Measurements from ENCODE around the gene CTSA.

DNA sequence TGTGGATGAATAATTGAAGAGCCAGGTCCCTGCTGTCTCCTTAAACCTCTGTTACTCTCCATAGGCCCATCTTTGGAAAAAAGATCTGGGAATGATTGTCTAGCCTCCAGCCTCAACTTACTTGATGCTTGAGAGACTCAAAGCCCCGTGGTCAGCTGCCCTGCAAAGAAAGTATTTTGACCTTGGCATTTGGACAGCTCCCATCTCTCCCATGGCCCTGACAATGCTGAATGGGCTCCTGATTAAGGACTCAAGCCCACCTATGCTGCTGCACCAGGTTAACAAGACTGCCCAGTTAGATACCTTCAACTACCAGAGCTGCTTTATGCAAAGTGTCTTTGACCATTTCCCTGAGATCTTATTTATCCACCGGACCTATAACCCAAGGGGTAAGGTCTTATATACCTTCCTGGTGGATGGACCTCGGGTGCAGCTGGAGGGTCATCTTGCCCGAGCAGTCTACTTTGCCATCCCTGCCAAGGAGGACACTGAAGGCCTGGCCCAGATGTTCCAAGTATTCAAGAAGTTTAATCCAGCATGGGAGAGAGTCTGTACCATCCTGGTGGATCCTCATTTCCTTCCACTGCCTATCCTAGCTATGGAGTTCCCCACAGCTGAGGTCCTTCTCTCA lies 8.6 kb upstream of the CTSA start:
- no peak for TF ChIP-seq POLR2A (IDR thresholded peaks at IDR 0.05)
- TF ChIP-seq, protein P1, sequence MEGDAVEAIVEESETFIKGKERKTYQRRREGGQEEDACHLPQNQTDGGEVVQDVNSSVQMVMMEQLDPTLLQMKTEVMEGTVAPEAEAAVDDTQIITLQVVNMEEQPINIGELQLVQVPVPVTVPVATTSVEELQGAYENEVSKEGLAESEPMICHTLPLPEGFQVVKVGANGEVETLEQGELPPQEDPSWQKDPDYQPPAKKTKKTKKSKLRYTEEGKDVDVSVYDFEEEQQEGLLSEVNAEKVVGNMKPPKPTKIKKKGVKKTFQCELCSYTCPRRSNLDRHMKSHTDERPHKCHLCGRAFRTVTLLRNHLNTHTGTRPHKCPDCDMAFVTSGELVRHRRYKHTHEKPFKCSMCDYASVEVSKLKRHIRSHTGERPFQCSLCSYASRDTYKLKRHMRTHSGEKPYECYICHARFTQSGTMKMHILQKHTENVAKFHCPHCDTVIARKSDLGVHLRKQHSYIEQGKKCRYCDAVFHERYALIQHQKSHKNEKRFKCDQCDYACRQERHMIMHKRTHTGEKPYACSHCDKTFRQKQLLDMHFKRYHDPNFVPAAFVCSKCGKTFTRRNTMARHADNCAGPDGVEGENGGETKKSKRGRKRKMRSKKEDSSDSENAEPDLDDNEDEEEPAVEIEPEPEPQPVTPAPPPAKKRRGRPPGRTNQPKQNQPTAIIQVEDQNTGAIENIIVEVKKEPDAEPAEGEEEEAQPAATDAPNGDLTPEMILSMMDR (IDR thresholded peaks at IDR 0.05) = no peak

Data from testis (tissue), 2 donors.